Karpas-422 (cell line): ENCODE data around the gene AMBRA1. TPM values are rescaled to one million over a fixed set of nuclear protein-coding genes. Genes with fewer than 3 reads are reported as not detected.
A peak's percentile ranks its signal among the peaks of the same experiment; 100 is the strongest.

Experiments used
- DNase-seq: peaks from one replicate; pipeline ENCODE4 v3.0.0-alpha.2; 2015
- H2AFZ ChIP-seq: fragments of 200-600 bp; sonication (generic); 2 replicates; pipeline ENCODE4 v1.6.1; 2014; ENCODE audit warnings: antibody characterized with exemption, low read length, mixed read lengths
- H3K27ac ChIP-seq: fragments of 200-600 bp; sonication (generic); 2 replicates; pipeline ENCODE4 v1.5.1; 2014; ENCODE audit warnings: mild to moderate bottlenecking, low read length, moderate library complexity
- H3K27me3 ChIP-seq: fragments of 200-600 bp; sonication (generic); 2 replicates; pipeline ENCODE4 v1.6.1; 2014; ENCODE audit warnings: low read length, mixed read lengths
- H3K36me3 ChIP-seq: fragments of 200-600 bp; sonication (generic); 2 replicates; pipeline ENCODE4 v1.6.1; 2014; ENCODE audit warnings: low read length, mixed read lengths; ENCODE audit not compliant: insufficient read depth
- H3K4me1 ChIP-seq: fragments of 200-600 bp; sonication (generic); 2 replicates; pipeline ENCODE4 v1.6.1; 2014; ENCODE audit warnings: mild to moderate bottlenecking, low read length, mixed read lengths
- H3K4me2 ChIP-seq: fragments of 200-600 bp; sonication (generic); 2 replicates; pipeline ENCODE4 v1.6.1; 2014; ENCODE audit warnings: low read length, low read depth, mild to moderate bottlenecking; ENCODE audit not compliant: poor library complexity, severe bottlenecking
- H3K4me3 ChIP-seq: fragments of 200-600 bp; sonication (generic); 2 replicates; pipeline ENCODE4 v1.5.1; 2014; ENCODE audit warnings: mild to moderate bottlenecking, antibody characterized with exemption, low read length, mixed read lengths
- H3K79me2 ChIP-seq: fragments of 200-600 bp; sonication (generic); 2 replicates; pipeline ENCODE4 v1.6.1; 2014; ENCODE audit warnings: mild to moderate bottlenecking, low read length, mixed read lengths
- H3K9ac ChIP-seq: fragments of 200-600 bp; sonication (generic); 2 replicates; pipeline ENCODE4 v1.6.0; 2014; ENCODE audit warnings: low read length
- H3K9me2 ChIP-seq: fragments of 200-600 bp; sonication (generic), shearing (Covaris generic); replicated peaks from 2 replicates; pipeline ENCODE4 v1.6.0; 2014; ENCODE audit warnings: mild to moderate bottlenecking, low read length, moderate library complexity; ENCODE audit not compliant: insufficient read depth
- H3K9me3 ChIP-seq: fragments of 300-700, 200-600 bp; sonication (generic); 2 replicates; pipeline ENCODE4 v1.6.1; 2014; ENCODE audit warnings: low read length, mixed read lengths
- H4K20me1 ChIP-seq: fragments of 200-600 bp; sonication (generic); 2 replicates; pipeline ENCODE4 v1.6.1; 2014; ENCODE audit warnings: mild to moderate bottlenecking, antibody characterized with exemption, low read length, low read depth; ENCODE audit not compliant: insufficient read depth
- total RNA-seq: library from RNA; depleted of rRNA; stranded (reverse); fragments of >200 nt; shearing (Covaris generic); gene quantifications from 2 replicates; pipeline ENCODE4 v1.2.3, GENCODE V29; 2014; ENCODE audit warnings: low replicate concordance

Gene AMBRA1
- total RNA-seq, 1 experiment from 2014 or later, result 30.3 TPM

GRCh38 chr11:46484101-46484500 is 109.7 kb downstream of the AMBRA1 start:
- no peak for DNase-seq
- peaks cover 29% of the 10 kb centered on the region for H3K4me1 ChIP-seq
- no peaks in the 10 kb centered on the region for H3K9me3 ChIP-seq
- no peaks in the 10 kb centered on the region for H3K36me3 ChIP-seq
- no peaks in the 10 kb centered on the region for H3K27me3 ChIP-seq
- no peak overlapping the region for H3K9ac ChIP-seq
- no peaks in the 10 kb centered on the region for H3K9me2 ChIP-seq
- H3K27ac ChIP-seq, result no peak overlapping the region
- no peak overlapping the region for H3K4me3 ChIP-seq
- H3K4me2 ChIP-seq, result peak overlapping the region; percentile 55
- peaks cover 11% of the 10 kb centered on the region; the same call in 1 of the 2 replicates for H4K20me1 ChIP-seq
- H2AFZ ChIP-seq, result no peak overlapping the region
- H3K79me2 ChIP-seq, result peaks cover 20% of the 10 kb centered on the region; the same call in 1 of the 2 replicates

- Histone ChIP-seq H3K36me3 (no peaks in the 10 kb centered on the region), H3K4me1 (peaks cover 44% of the 10 kb centered on the region), H3K9me2 (no peaks in the 10 kb centered on the region), H3K4me3 (no peak overlapping the region), H3K9me3 (no peaks in the 10 kb centered on the region), H3K79me2 (peaks cover 11% of the 10 kb centered on the region; the same call in 1 of the 2 replicates), H3K27me3 (no peaks in the 10 kb centered on the region), H3K27ac (no peak overlapping the region), H4K20me1 (peaks cover 12% of the 10 kb centered on the region; the same call in 1 of the 2 replicates), H3K4me2 (no peak overlapping the region), H3K9ac (no peak overlapping the region), H2AFZ (no peak overlapping the region)
- no peak for DNase-seq
Observed at GRCh38 chr11:46480909-46481308, 112.9 kb downstream of the AMBRA1 start.

GRCh38 chr11:46480166-46480726 is 113.6 kb downstream of the AMBRA1 start:
- Histone ChIP-seq H3K36me3 (no peaks in the 10 kb centered on the region), H3K27me3 (no peaks in the 10 kb centered on the region), H3K9ac (no peak overlapping the region), H3K27ac (no peak overlapping the region), H3K9me3 (no peaks in the 10 kb centered on the region), H3K79me2 (peaks cover 11% of the 10 kb centered on the region; the same call in 1 of the 2 replicates), H3K4me3 (no peak overlapping the region), H3K9me2 (no peaks in the 10 kb centered on the region), H2AFZ (no peak overlapping the region), H4K20me1 (peaks cover 10% of the 10 kb centered on the region; the same call in 1 of the 2 replicates), H3K4me2 (no peak overlapping the region), H3K4me1 (peaks cover 44% of the 10 kb centered on the region)
- no peak for DNase-seq

- Histone ChIP-seq H2AFZ (no peak overlapping the region), H3K79me2 (peaks cover 15% of the 10 kb centered on the region; the same call in 1 of the 2 replicates), H3K9me3 (no peaks in the 10 kb centered on the region), H4K20me1 (peaks cover 10% of the 10 kb centered on the region; the same call in 1 of the 2 replicates), H3K4me2 (no peak overlapping the region), H3K9me2 (no peaks in the 10 kb centered on the region), H3K36me3 (no peaks in the 10 kb centered on the region), H3K27ac (no peak overlapping the region), H3K27me3 (no peaks in the 10 kb centered on the region), H3K4me1 (peaks cover 44% of the 10 kb centered on the region), H3K4me3 (no peak overlapping the region), H3K9ac (no peak overlapping the region)
- no peak for DNase-seq
Observed at GRCh38 chr11:46479601-46480000, 114.2 kb downstream of the AMBRA1 start.

GRCh38 chr11:46478196-46478595 is 115.6 kb downstream of the AMBRA1 start:
- H3K4me2 ChIP-seq, result peak overlapping the region; percentile 14
- no peak overlapping the region for H3K4me3 ChIP-seq
- H2AFZ ChIP-seq, result no peak overlapping the region
- H3K9ac ChIP-seq, result no peak overlapping the region
- H3K9me3 ChIP-seq, result no peaks in the 10 kb centered on the region
- peaks cover 16% of the 10 kb centered on the region; the same call in 1 of the 2 replicates for H3K79me2 ChIP-seq
- H3K27ac ChIP-seq, result no peak overlapping the region
- H3K9me2 ChIP-seq, result no peaks in the 10 kb centered on the region
- H4K20me1 ChIP-seq, result peaks cover 11% of the 10 kb centered on the region; the same call in 1 of the 2 replicates
- no peaks in the 10 kb centered on the region for H3K36me3 ChIP-seq
- H3K27me3 ChIP-seq, result no peaks in the 10 kb centered on the region
- peak; percentile 53 for DNase-seq
- peaks cover 31% of the 10 kb centered on the region for H3K4me1 ChIP-seq

- no peaks in the 10 kb centered on the region for H3K9me3 ChIP-seq
Observed at GRCh38 chr11:46477136-46477535, 116.7 kb downstream of the AMBRA1 start.

GRCh38 chr11:46475926-46476545 is 117.8 kb downstream of the AMBRA1 start:
- Histone ChIP-seq H3K9ac (no peak overlapping the region), H2AFZ (no peak overlapping the region), H3K9me3 (no peaks in the 10 kb centered on the region), H3K4me2 (no peak overlapping the region), H3K79me2 (peaks cover 14% of the 10 kb centered on the region; the same call in 1 of the 2 replicates), H3K27me3 (no peaks in the 10 kb centered on the region), H3K4me1 (peaks cover 18% of the 10 kb centered on the region), H3K4me3 (no peak overlapping the region), H4K20me1 (0 out of 2 replicates have a peak, but pooled peaks cover 14% of the 10 kb centered on the region), H3K9me2 (no peaks in the 10 kb centered on the region), H3K27ac (no peak overlapping the region), H3K36me3 (no peaks in the 10 kb centered on the region)
- no peak for DNase-seq

More at GRCh38 chr11:46477136-46477535, 116.7 kb downstream of the AMBRA1 start:
- Histone ChIP-seq H3K79me2 (peaks cover 16% of the 10 kb centered on the region; the same call in 1 of the 2 replicates), H3K4me2 (no peak overlapping the region), H3K27me3 (no peaks in the 10 kb centered on the region), H3K4me1 (peaks cover 20% of the 10 kb centered on the region), H4K20me1 (peaks cover 14% of the 10 kb centered on the region; the same call in 1 of the 2 replicates), H3K9me2 (no peaks in the 10 kb centered on the region), H2AFZ (no peak overlapping the region), H3K4me3 (no peak overlapping the region), H3K9ac (no peak overlapping the region), H3K27ac (no peak overlapping the region), H3K36me3 (no peaks in the 10 kb centered on the region)
- no peak for DNase-seq
